COR-L47 (cell line): ENCODE data around the gene KLK11.
A peak's percentile ranks its signal among the peaks of the same experiment; 100 is the strongest.

Experiments
- DNase-seq: peaks from one replicate; lab custom pipeline; 2025; lab: John Stamatoyannopoulos, UW

The KLK11 gene

GRCh38 chr19:51027873-51028272 is 1.5 kb upstream of the KLK11 start:
- DNase-seq = no peak

- no peak for DNase-seq
Measured at GRCh38 chr19:51027126-51027806, 850 bp upstream of the KLK11 start.

GRCh38 chr19:51025809-51026553 is 435 bp downstream of the KLK11 start:
- DNase-seq = no peak

GRCh38 chr19:51025401-51025800 is 1.0 kb downstream of the KLK11 start:
- DNase-seq = no peak

GRCh38 chr19:51024924-51025323 is 1.5 kb downstream of the KLK11 start:
- no peak for DNase-seq

- no peak for DNase-seq
Measured at GRCh38 chr19:51023946-51024345, 2.5 kb downstream of the KLK11 start.

- DNase-seq = no peak
Measured at GRCh38 chr19:51022526-51022925, 3.9 kb downstream of the KLK11 start.

- DNase-seq = peak; percentile 57
Measured at GRCh38 chr19:51020988-51021651, 5.3 kb downstream of the KLK11 start.

- DNase-seq = no peak
Measured at GRCh38 chr19:51019544-51019925, 6.9 kb downstream of the KLK11 start, which contains the start of gene KLK10. KLK10 (minus strand) TSS chr19:51019709; CDS start chr19:51019130, 579 bp downstream.

GRCh38 chr19:51018745-51019543 is 7.5 kb downstream of the KLK11 start:
- DNase-seq = no peak

GRCh38 chr19:51016798-51017683 is 9.4 kb downstream of the KLK11 start:
- DNase-seq = no peak

- no peak for DNase-seq
Measured at GRCh38 chr19:51015691-51016267, 10.6 kb downstream of the KLK11 start.

- no peak for DNase-seq
Measured at GRCh38 chr19:51014242-51014641, 12.2 kb downstream of the KLK11 start.

GRCh38 chr19:51012661-51013190 is 13.7 kb downstream of the KLK11 start:
- no peak for DNase-seq

GRCh38 chr19:51010066-51010795 is 16.2 kb downstream of the KLK11 start:
- DNase-seq = no peak

GRCh38 chr19:51009061-51009891 is 17.1 kb downstream of the KLK11 start:
- DNase-seq = no peak

- no peak for DNase-seq
Measured at GRCh38 chr19:51007488-51007887, 18.9 kb downstream of the KLK11 start.

- DNase-seq = no peak
Measured at GRCh38 chr19:51006406-51006805, 20.0 kb downstream of the KLK11 start.

- no peak for DNase-seq
Measured at GRCh38 chr19:51005248-51005647, 21.2 kb downstream of the KLK11 start.
